Endothelial cell of umbilical vein (primary cell): ENCODE data around the gene CHST8.

Experiments
- EZH2 ChIP-seq: IDR thresholded peaks from 2 replicates; pipeline ENCODE4 v1.6.1; 2012; ENCODE audit warnings: borderline replicate concordance, low read depth, mild to moderate bottlenecking, moderate library complexity, low read length, inconsistent platforms; ENCODE audit not compliant: severe bottlenecking
- JUN ChIP-seq: IDR thresholded peaks from 2 replicates; pipeline ENCODE4 v1.6.1; 2011; ENCODE audit warnings: borderline replicate concordance, low read depth; ENCODE audit not compliant: insufficient read length, insufficient read depth
- POLR2A ChIP-seq: IDR thresholded peaks from 2 replicates; pipeline ENCODE4 v1.6.1; 2012; ENCODE audit warnings: low read depth, mild to moderate bottlenecking, control low read depth, low read length
- POLR2AphosphoS5 ChIP-seq: IDR thresholded peaks from 2 replicates; pipeline ENCODE4 v1.6.1; 2012; ENCODE audit warnings: low read depth, mild to moderate bottlenecking, control low read depth, low read length, moderate library complexity; ENCODE audit not compliant: insufficient read depth
- TF ChIP-seq, protein P1 (sequence below), 2 donors: IDR thresholded peaks; 1 replicate in 1 of 2; 2 replicates in 1 of 2; pipeline ENCODE4 v1.5.1; 2011; ENCODE audit warnings: low read length in 2 of 2, mild to moderate bottlenecking in 2 of 2, moderate library complexity in 2 of 2, control low read depth in 1 of 2, inconsistent platforms in 1 of 2, low read depth in 1 of 2; ENCODE audit not compliant: insufficient read depth in 1 of 2; ENCODE audit errors: extremely low read depth in 1 of 2
- TF ChIP-seq, protein P2 (sequence below): IDR thresholded peaks from 2 replicates; pipeline ENCODE4 v1.6.1; 2011; ENCODE audit not compliant: insufficient read depth, insufficient read length

DNA sequence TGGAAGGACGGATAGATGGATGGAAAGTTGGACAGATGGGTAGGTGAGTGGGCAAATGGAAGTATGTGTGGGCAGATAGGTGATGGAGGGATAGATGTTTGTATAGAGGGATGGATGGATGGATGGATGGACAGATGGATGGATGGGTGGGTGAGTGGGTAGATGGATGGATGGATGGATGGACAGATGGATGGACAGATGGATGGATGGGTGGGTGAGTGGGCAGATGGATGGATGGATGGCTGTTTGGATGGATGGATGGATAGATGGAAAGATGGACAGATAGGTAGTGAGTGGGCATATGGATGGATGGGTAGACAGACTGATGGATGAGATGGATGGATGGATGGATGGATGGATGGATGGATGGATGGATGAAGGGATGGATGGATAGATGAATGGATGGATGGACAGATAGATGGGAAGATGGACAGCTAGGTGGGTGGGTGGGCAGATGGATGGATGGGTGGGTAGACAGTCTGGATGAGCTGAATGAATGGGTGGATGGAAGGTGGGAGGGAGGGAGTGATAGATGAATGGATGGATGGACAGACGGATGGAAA is 100.1 kb downstream of the CHST8 start:
- no peak for TF ChIP-seq POLR2A
- TF ChIP-seq, protein P1, sequence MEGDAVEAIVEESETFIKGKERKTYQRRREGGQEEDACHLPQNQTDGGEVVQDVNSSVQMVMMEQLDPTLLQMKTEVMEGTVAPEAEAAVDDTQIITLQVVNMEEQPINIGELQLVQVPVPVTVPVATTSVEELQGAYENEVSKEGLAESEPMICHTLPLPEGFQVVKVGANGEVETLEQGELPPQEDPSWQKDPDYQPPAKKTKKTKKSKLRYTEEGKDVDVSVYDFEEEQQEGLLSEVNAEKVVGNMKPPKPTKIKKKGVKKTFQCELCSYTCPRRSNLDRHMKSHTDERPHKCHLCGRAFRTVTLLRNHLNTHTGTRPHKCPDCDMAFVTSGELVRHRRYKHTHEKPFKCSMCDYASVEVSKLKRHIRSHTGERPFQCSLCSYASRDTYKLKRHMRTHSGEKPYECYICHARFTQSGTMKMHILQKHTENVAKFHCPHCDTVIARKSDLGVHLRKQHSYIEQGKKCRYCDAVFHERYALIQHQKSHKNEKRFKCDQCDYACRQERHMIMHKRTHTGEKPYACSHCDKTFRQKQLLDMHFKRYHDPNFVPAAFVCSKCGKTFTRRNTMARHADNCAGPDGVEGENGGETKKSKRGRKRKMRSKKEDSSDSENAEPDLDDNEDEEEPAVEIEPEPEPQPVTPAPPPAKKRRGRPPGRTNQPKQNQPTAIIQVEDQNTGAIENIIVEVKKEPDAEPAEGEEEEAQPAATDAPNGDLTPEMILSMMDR (IDR thresholded peaks at IDR 0.05; ENCODE audit: extremely low read depth in 1 of 2, insufficient read depth in 1 of 2, low read depth in 1 of 2, low read length in 2 of 2): no peak
- TF ChIP-seq, protein P2, sequence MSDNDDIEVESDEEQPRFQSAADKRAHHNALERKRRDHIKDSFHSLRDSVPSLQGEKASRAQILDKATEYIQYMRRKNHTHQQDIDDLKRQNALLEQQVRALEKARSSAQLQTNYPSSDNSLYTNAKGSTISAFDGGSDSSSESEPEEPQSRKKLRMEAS: no peak
- no peak for TF ChIP-seq POLR2AphosphoS5
- TF ChIP-seq EZH2: no peak
- no peak for TF ChIP-seq JUN
